GM19397 (cell line): Measurements from ENCODE around the gene GLB1L3.
"Not testable (repeated sequence)": the region's sequence is repeated elsewhere in the genome, so short reads cannot be mapped to it uniquely, and the experiment has no call there.

Experiments used
- ATAC-seq: cut with Tn5 transposase; IDR thresholded peaks from one replicate; pipeline ENCODE4 v1.9.1; 2021; ENCODE audit warnings: mild to moderate bottlenecking, moderate library complexity; ENCODE audit not compliant: unreplicated experiment

GLB1L3 gene

DNA sequence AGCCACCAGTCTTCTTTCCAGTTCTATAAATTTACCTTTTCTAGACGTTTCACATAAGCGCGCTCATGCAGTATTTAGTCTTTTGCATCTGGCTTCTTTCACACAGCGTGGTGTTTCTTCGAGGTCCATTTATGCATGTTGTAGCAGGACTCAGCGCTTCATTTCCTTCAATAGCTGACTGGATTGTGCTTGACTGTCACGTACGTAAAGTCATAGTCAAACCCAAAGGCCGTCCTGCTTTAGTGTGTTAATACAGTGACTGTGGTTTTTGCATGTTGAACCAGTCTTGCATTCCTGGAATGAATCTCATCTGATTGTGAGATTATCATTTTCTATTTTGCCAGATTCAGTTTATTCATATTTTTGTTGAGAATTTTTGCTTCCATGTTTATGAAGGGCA, 18.5 kb downstream of the GLB1L3 start:
- ATAC-seq, result no peak

DNA sequence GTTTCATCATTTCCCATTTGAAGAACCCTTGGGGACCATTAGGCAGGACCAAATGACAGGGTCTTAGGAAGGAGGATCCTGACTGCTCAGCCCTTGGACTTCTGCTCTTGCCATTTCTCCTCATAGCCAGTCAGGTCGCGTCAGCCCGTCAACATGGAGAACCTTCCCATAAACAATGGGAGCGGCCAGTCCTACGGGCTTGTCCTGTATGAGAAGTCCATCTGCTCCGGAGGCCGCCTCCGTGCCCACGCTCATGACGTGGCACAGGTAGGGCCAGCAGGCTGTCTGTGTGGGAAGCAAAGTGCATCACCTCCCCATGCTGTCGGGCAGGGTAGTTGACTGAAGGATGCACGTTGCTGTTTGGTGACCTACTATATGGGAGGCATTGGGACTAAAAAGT, 36.0 kb downstream of the GLB1L3 start:
- ATAC-seq, result no peak

DNA sequence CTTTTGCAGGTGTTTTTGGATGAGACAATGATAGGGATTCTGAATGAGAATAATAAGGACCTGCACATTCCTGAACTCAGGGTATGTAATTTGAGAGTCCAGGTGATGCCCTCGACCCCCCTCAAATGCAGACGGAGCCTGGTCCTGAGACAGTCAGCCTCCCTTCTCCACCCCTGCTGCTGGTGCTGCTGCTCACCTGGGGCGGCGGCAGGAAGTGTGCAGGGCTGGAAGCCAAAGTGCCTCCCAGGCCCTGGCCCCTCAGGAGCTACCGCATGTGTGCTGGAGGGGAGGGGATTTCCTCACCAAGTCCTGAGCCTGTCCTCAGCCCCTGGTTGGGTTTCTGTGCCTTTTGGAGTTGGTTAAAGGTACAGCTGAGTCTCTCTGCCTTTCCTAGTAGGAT, 36.6 kb downstream of the GLB1L3 start:
- no peak for ATAC-seq

DNA sequence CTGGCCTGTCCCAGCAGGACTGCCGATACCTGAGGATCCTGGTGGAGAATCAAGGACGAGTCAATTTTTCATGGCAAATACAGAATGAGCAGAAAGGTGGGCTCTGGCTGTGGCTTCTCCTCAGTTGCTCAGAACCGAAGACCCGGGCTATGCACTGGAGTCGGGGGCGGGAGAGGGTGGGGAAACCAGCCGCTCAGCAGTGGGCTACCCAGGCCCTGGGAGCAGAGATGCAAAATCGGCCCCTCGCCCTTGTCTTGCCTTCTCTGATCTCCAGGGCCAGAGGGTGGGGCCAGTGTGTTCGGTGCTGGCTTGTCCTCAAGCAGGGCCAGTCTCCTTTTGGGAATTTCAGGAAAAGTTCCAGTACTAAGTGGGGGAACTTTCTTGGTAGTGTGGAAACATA, 37.2 kb downstream of the GLB1L3 start:
- ATAC-seq, result no peak

DNA sequence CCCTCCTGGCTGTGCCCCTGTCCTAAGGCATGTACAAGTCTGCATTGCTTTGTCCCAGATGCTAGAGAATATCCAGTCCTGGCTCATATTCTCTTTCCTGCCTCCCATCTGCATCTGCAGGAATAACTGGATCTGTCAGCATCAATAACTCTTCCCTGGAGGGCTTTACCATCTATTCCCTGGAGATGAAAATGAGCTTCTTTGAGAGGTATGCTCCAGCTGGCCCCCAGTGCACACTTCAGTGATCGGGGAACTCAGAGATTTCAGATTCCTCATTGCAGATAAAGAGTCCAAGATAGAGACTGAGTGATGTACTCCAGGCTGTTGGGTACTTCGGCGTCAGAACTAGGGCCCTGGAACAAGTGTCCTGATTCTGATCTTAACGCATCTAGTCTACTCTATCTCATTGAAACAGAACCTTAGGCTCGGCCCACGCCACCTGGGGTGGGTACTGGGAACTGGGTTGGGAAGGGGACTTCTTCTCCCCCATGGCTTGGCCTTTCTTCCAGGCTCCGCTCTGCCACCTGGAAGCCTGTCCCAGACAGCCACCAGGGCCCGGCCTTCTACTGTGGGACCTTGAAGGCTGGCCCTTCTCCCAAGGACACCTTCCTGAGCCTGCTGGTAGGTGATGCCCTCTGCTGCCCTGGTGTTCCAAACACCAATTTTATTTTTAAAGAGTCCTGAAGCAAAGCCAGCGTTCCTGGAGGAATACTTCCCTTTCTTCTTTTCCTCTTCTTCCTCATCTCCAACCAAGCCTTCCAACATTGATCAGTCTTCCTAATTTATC, 37.8 kb downstream of the GLB1L3 start:
- no peak for ATAC-seq

DNA sequence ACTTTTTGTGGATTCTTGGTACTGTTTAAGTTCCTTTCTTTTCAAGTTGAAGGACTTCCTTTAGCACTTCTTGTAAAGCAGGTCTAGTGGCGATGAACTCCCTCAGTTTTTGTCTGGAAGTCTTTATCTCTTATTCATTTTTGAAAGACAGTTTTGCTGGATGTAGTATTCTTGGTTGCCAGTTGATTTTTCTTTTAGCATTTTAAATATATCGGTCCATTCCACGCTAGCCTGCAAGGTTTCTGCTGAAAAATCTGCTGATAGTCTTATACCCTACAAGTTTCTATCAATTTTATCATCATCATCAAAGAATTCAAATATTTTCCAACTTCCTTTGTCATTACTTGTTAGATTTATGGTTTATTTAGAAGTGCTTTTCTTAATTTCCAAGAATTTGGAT, 40.9 kb downstream of the GLB1L3 start:
- no peak for ATAC-seq

DNA sequence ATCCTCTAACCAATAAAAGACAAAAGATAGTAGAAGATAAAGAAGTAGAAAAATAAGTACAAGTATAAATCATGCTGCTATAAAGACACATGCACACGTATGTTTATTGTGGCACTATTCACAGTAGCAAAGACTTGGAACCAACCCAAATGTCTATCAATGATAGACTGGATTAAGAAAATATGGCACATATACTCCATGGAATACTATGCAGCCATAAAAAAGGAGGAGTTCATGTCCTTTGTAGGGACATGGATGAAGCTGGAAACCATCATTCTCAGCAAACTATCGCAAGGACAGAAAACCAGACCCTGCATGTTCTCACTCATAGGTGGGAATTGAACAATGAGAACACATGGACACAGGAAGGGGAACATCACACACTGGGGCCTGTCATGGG, 45.2 kb downstream of the GLB1L3 start:
- not testable (repeated sequence) for ATAC-seq

DNA sequence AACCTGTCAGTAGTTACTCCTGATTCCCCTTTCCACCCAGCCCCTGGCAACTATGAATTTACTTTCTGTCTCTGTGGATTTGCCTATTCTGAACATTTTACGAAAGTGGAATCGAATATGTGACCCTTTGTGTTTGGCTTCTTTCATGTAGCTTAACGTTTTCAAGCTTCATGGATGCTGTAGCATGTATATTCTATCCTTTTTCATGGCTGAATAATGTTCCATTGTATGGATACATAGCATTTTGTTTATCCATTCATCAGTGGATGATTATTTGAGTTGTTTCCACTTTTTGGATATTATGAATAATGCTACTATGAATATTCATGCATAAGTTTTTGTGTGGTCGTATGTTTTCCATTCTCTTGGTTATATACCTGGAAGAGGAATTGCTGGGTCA, 46.4 kb downstream of the GLB1L3 start:
- ATAC-seq, result no peak

DNA sequence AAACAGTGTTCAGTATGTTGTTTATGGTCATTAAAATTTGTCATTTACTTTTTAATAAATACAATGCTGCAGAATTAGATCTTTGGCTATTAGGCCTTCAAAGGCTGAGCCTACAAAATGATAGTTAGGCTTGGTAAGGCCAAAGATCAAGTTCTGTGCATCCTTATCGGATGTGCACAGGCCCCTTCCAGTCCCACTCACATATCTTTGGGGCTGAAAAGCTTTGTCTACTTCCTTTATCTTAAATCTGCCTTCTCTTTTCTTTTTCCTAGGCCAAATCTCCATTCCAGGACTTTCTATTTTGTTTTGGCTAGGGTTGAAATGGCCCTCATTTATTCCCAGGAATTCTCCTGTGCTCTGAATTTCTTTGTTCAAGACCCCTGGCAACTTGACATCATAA, 52.3 kb downstream of the GLB1L3 start:
- ATAC-seq, result no peak

DNA sequence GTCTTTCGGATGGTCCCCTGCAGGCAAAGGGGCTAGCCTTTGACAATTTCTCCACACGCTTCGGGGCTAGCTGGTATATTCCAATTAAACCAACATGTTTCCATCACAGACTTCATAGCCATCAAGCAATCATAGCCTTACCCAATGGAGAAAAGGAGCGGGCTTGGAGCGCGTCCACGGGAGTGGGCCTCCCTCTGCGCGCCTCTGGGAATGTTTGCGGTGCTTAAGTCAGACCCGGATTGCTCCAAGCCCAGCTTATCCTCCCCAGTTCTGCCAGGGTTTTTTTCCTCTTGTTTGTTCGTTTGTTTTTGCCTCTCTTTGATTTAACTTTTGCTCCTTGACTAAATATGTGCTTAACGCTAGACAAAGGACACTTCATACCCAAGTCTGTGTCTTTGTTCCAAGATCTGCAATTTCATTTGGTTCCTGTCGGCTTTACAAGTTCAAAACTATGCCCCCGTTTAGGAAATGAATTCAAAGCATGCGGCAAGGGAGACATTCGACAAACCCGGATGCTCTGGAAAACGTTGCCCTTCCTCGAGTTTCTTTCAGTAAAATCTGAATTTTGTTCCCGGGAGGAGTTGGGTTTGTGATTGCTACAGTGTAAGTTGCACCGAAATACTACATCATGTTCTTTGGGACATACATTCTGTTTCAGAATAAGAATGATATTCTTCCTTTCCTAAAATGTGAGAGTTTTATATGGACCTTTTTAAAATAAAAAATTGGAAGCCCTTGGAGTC, 54.6 kb downstream of the GLB1L3 start:
- no peak for ATAC-seq

DNA sequence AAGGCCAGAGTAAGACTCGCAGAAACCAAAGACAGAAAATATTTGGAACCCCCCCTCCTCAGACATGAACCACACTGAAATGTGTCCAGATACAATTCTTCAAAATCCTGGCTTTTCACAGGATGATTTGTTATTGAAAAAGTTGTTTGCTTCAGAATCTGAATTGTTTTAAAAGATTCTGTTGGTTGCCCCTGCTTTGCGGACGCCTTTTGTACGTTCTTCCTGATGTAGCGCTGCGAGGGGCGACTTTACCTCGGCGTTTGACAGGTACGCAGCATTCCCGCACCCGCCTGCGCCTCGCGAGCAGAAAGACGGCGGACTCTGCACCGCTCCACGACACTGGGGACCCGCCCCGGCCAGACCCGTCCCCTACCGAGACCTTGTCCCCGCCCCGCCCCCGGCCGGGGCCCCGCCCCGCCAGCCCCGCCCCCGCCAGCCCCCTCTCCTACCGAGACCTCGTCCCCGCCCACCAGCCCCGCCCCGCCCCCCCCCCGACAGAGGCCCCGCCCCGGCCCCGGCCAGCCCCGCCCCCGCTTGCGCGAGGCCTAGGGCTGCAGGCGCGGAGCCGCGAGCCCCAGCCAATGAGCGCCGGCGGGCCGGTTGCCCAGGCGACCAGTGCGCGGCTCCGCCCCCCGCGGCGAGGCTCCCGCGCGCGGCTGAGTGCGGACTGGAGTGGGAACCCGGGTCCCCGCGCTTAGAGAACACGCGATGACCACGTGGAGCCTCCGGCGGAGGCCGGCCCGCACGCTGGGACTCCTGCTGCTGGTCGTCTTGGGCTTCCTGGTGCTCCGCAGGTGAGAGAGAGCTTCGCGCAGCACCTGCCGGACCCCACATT, 55.4 kb downstream of the GLB1L3 start, which contains the start of gene GLB1L2:
GLB1L2 (plus strand) TSS at position 635 of the 835 bp plus-strand sequence; CDS start at position 709, 74 bp downstream.
- ATAC-seq, result peak; percentile 76

DNA sequence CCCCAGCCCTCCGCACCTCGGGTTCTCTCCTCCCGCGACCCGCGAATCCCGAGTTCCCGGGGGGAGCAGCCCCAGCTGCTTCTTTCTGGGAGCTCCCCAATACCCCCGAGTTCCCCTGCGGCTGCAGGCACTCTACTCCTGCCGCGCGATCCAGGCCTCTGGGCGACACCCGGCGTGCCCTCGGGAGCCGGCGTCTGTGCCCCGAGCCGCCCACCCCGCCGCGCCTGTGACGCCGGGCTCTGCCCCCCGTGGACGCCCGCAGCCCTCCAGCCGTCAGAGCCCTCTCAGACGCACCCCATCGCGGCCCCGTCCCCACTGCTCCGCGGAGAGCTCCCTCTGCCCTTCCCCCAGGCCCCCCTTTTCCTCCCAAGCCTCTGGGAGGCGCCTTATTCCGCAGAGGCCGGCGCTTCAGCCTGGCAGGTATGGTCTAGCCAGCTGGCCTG, 56.0 kb downstream of the GLB1L3 start:
- peak; percentile 8 for ATAC-seq

DNA sequence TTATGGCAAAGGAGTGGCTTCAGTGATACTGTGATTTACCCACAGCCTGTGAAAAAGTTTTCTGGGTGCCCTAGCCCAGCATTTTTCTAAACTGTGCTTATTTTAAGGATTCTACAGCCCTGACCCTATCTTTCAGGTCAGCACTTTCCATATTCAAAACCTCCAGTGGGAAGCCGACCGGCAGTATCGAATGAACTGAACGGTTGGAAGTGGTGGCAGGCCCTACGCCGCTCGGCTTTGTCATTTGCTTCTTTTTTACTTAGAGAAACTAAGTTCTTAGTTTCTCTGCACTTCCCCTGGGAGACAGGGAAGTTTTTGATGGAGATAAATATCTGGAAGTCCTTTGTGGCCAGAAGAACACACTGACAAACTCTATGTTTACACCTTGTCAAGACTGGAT, 56.6 kb downstream of the GLB1L3 start:
- ATAC-seq, result no peak

DNA sequence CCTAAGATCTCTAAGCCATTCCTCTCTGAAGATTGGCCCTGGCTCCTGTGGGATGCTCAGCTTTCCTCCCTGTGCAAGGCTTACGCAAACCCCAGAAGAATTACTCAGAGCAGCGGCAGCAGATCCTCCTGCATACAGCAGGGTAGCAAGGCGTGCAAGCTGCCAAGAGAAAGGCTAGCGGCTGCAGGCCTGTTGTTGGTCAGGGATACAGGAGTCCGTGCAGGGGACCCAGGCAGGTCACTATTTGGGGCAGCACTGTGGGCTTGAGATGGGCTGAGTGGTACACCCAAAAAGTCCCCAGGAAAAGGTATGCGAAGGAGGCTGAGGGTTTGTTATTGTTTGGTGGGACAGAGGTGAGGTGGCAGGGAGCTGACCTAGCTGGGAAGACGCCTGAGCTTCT, 57.1 kb downstream of the GLB1L3 start:
- ATAC-seq, result no peak

DNA sequence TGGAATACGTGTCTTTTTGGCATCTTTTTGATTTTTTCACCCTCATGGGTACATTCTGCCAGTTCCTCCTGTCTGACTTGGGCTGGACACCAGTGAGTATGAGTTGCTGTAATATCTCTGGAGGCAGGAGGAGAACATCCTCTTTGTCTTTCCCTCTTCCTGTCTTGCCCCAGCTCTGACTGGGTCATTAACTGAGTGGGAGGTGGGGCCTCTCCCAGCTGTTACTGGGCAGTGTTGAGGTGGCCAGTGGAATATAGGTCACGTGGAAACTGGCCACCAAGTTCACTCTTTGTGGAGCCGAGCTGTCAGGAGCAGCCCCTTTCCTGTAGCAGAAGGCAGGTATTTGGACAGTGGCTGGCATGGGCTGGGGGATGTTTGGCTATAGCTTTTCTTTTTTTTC, 57.8 kb downstream of the GLB1L3 start:
- no peak for ATAC-seq

DNA sequence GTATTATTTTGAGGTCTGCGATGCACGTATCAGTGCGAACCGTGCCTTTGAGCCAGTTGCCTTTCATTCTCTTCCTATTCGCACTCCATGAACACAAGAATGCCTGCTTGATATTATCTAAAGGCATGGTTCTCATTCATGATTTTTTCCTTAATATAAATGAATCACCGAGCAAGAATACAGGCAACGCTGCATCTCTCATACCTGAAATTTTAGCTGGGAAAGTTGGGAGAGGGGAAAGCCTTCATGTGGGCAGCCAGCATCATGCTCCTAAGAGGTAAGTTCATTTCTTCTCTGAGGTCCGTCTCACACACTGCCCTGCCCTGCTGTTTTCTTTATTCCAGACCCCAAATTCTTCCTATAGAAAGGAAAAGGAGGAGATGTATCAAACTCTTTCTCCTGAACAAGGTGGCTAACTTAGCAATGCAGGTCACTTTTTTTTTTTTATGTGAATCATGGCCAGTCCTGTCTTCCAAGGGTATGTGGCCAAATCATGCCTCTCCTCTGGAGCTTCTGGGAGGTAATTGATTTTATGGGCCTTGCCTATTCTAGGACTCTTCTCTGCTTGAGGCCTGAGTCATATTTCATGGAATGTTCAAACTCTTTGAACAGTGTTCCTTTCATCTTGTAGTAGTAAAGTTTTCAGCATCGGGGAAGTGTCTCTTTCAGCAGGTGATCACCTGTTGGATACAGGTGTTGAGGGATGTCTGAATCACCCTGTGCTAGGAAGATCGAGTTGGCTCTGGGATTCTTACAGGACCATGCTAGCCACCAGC, 58.8 kb downstream of the GLB1L3 start:
- ATAC-seq, result no peak

DNA sequence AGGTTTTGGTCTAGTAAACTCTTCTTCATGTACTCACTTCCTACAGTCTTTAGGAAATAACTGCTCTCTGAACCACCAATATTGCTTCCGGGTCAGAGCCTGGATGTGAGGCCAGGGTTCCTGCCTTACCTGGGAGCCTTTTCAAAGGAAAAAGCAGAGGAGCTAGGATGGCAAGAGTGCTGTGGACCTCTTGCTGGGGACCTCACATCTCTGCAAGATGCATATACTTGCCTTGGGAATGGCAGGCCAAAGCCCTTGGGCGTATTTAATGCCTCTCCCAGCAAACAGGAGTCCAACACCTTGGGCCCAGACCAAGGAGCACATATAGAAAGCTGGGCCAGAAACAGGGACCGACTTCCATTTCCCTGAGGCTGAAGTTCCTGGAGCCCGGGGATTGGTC, 60.9 kb downstream of the GLB1L3 start:
- ATAC-seq, result no peak

DNA sequence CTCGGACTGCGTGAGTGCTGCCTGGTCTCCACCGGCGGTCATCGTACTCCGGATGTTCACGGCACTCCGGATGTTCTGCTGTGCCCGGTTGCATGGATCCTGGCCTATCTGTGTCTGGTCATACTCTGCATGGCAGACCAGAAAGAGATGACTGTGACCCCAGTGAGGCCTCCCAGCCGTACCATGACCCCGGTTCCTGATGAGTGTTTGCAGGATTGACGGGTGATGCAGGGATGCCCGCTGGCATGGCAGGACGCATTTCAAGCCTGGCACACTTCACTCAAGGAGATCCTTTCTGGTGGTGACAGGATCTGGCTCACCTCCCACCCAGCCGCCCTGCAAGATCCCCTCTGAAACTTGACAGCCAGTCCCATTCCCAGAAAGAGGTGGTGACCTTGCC, 61.9 kb downstream of the GLB1L3 start:
- no peak for ATAC-seq

DNA sequence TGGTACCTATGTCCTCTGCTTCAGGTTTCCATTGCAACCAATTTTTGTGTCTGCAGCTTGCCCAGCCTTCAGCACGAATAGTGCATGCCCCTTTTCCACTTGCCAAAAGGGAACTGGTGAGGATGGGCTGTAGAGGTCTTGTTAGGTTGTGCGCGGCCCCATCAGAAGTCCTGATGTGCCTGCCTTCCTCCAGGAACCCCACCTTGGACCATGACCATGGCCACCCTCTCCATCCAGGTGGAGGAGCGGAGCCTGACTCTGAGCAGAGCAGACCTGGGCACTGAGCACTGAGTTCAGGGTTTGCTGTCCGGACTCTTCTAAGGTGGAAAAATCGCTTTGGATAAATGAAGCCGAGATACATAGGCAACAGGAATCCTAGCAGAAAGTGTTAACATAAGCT, 62.5 kb downstream of the GLB1L3 start:
- ATAC-seq, result no peak

DNA sequence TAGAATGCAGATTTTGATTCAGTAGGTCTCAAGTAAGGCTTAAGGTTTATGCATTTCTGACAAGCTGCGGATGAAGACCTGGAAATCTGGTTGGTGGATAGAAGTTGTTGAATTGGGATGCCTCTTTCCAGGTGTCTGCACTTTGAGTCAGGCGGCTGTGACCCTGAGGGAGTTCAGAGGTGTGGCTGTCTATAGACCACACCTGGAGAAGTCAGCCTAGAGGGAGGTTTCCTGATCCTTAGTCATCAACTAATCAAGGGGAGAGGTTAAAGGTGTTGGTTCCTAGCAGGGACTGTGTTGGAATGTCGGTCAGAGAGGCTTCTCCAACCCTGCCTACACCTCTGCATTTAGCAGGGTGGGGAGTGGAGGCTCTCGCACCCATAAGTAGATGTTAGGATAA, 63.6 kb downstream of the GLB1L3 start:
- no peak for ATAC-seq
